Stimulated activated CD4-positive, alpha-beta T cell treated with anti-CD3 and anti-CD28 coated beads, Interleukin-1b, Interleukin-23, amount 100 ng/mL, for 48 hours (primary cell): ENCODE measurements around the gene TRAPPC2L.

Experiments
- DNase-seq: peaks from one replicate; pipeline ENCODE4 v3.0.0-alpha.2; 2020

TRAPPC2L gene

GRCh38 chr16:88839745-88840599 lies 17.0 kb upstream of the TRAPPC2L start:
- no peak for DNase-seq

DNA sequence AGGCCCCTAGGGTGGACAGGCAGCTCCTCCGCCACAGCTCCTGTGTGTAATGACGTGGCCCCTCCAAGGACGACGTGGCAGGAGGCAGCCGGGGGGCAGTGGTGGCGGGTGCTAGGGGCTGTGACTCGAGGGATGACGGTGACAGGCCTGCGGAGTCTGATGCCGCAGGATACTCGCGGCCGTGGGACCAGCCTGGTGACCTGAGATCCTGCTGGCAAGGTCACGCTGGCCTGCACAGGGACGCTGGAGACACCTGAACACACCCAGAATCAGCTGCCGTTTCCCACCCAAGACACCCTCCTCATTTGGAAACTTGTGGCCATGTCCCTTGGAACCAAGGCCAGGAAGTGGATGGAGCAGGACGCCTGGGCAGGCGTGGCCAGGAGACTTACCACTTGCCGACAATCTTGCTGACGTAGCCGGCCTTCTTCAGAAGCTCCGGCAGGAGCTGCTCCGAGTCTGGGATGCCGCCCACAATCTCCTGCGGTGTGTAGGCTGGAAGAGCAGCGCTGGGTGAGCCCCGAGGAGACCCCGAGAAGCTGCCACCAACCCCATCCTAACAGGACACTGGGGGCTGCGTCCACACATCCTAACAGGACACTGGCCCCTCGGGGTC lies 16.2 kb upstream of the TRAPPC2L start:
- DNase-seq = no peak

- no peak for DNase-seq
These were observed 15.2 kb upstream of the TRAPPC2L start for GRCh38 chr16:88841521-88842307.

DNA sequence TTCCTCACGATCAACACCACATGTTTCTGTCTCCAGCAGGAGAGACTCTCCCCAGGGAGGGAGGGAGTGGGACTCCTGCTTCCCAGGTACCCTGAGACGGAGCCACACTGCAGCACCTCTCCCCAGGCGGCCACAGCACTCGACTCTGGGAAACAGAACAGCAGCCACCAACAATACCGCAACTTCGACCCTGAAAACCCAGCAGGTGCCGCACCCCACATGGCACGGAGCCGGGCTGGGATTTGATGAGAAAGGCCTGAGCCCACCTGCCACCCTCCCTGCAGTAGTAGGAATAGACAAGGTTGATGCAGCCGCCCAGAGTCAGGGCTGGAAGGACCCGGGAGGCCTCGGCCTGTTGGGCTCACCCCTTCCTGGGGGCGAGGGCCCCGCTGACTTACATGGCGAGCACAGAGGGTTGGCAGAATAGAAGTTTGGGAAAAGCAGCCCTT lies 14.6 kb upstream of the TRAPPC2L start:
- DNase-seq = no peak

GRCh38 chr16:88842806-88843205 lies 14.1 kb upstream of the TRAPPC2L start:
- DNase-seq = no peak

DNA sequence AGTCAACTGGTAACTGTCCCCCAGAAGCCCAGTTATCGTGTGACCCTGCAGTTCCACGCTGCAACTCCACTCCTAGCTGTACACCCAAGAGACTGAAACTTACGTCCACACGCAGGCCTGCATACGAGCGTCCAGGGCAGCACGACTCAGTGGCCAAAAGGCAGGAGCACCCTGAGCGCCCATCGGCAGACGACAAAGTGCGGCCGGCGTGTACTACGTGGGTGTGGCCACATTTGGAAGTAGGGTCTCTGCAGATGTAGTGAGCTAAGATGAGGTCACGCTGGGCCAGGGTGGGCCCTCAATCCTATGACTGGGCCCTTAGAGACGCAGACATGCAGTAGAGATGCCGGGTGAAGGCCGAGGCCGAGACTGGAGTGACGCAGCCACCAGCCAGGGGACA lies 13.7 kb upstream of the TRAPPC2L start:
- no peak for DNase-seq

- DNase-seq = no peak
These were observed 12.4 kb upstream of the TRAPPC2L start for GRCh38 chr16:88844419-88845036.

- no peak for DNase-seq
These were observed 10.8 kb upstream of the TRAPPC2L start for GRCh38 chr16:88846088-88846487.

DNA sequence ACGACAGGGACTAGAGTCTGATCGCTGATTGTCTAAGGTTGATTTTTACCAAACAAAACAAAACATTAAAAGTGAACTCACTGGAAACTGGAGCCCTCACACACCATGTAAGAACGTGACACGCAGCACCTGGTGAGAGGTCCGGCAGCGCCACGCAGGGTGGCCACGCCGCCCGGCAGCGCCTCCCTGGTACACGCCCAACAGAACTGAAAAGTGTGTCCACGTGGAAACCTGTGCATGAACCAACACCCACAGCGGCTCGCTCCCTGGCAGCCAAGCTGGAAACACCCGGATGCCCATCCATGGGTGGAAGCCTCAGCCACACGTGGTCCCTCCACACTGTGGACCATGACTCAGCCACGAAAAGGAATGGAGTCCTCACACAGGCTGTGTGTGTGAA lies 9.3 kb upstream of the TRAPPC2L start:
- no peak for DNase-seq

GRCh38 chr16:88848557-88848956 lies 8.4 kb upstream of the TRAPPC2L start:
- no peak for DNase-seq

GRCh38 chr16:88850531-88851199 lies 6.3 kb upstream of the TRAPPC2L start:
- DNase-seq = no peak

- no peak for DNase-seq
These were observed 5.3 kb upstream of the TRAPPC2L start for GRCh38 chr16:88851616-88852015.

GRCh38 chr16:88853325-88853941 lies 3.5 kb upstream of the TRAPPC2L start:
- no peak for DNase-seq

- DNase-seq = no peak
These were observed 2.4 kb upstream of the TRAPPC2L start for GRCh38 chr16:88854306-88855111.

- no peak for DNase-seq
These were observed 1.8 kb upstream of the TRAPPC2L start for GRCh38 chr16:88855176-88855575.

DNA sequence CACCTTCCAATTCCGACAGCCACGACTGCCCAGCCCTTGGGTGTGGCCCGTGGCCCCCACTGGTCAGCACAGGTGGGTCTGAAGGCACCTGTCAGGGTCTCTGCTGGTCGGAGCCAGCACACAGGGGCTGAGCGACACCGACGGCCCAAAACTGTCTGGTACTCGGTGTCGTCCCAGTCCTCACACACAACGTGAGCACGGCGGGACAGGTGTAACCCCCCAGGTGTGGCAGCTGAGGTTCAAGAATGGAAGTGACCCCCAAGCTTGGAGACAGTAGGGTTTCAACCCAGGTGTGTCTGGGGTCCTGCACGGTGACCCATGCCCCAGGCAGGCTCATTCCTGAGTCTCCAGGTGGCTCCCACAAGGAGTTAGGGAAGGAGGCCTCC lies 1.2 kb upstream of the TRAPPC2L start:
- no peak for DNase-seq

DNA sequence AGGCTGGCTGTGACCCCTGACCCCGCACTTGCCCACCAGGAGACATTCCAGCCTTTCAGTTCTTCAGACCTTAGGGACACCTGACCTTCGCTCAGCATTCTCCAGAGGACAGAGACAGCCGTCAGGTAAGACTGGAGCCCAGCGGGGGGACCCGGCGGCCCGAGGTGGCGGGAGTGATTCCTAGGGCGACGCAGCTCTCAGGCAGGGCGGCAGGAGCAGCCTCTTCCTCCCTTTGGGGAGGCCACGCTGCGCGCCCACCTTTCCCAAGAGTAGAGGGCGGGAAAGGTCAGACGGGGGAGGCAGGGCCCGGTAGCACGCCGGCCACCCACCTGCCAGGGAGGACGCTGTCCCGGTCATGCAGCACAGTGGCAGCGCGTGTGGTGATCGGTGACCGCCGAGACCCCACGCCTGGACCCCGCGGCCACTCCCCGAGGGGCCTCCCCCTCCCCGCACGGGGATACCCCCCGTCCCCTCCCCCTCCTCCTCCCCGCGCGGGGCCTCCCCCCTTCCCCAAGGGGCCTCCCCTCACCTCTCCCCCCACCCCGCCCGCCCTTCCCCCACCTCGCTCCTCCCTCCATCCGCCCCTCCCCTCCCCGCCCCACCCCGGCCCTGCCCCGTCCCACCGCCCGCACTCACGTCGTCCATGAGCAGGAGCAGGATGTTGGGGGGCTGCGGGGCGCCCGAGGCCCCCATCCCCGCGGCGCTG lies 652 bp upstream of the TRAPPC2L start:
- DNase-seq = peak; percentile 11

DNA sequence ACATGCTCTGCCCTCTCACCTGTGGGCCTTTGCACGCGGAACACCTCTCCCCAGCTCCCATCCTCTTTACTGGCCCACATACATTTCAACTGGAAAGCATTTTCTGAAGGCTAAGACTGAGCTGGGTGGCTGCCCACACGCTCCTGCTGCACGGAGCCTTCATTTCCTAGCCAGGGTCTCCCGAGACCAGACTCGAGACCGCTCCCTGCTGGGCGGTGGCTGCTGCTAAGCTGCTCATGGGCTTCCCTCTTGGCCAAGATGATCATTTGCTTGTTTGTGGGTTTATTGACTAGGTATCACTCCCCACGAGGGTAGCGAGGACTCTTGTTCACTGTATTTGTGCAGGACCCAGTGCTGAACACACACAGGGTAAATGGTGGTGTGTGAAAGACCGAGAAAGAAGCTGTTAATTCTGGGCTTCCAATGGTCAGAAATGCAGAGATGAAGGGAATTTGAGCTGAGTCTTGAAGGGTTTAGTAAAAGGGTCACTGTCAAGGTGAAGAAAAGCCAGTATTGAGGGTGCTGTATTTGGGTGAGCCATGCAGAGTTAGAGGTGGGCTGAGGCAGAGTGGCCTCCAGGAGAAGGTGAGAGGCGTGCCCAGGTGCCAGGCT lies 907 bp downstream of the TRAPPC2L start:
- peak; percentile 74 for DNase-seq

DNA sequence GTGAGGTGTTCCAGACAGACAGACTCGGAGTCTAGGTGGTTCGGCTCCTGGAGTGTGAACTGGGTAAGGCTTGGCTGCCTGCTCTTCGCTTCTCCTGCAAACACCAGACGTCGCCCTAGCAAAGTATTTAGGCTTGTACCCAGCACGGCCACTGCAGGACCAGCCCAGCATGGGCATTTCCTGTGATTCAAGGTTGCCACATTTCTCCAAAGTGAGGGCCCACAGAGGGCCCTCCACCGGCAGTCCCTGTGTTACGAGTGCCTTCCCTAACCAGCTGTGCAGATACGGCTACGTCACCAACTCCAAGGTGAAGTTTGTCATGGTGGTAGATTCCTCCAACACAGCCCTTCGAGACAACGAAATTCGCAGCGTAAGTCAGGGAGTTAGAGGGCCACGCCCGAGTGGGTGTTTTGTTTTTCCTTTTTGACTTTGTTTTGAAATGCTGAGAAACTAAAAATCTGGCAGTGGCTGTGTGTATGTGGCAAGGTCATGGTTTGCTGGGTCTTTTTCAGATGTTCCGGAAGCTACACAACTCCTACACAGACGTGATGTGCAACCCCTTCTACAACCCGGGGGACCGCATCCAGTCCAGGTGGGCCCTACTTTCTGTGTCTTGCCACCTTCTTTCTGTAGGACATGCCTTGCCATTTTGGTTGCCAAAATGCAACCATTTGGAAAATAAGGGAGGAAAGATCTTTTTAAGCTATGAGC lies 2.6 kb downstream of the TRAPPC2L start:
- no peak for DNase-seq
